GM12865 (cell line): ENCODE measurements around the gene GPR62.

Experiments
- DNase-seq: peaks from one replicate; pipeline ENCODE4 v3.0.0; 2010; ENCODE audit warnings: low read depth
- H3K4me3 ChIP-seq: 2 replicates; pipeline ENCODE4 v1.5.1; 2011; ENCODE audit warnings: mild to moderate bottlenecking, low read depth, low read length, control low read depth
- CTCF ChIP-seq: IDR thresholded peaks from 2 replicates; pipeline ENCODE4 v1.5.1; 2011; ENCODE audit warnings: low read length, control low read depth, low read depth, inconsistent platforms; ENCODE audit not compliant: insufficient read depth; ENCODE audit errors: missing control alignments

The GPR62 gene

GRCh38 chr3:51958603-51959521 is 3.7 kb downstream of the GPR62 start:
- no peak for TF ChIP-seq CTCF
- H3K4me3 ChIP-seq, result no peak overlapping the region
- no peak for DNase-seq

GRCh38 chr3:51959651-51960050 is 4.5 kb downstream of the GPR62 start:
- no peak for DNase-seq
- TF ChIP-seq CTCF, result no peak

GRCh38 chr3:51960386-51960785 is 5.2 kb downstream of the GPR62 start:
- H3K4me3 ChIP-seq, result no peak overlapping the region
- no peak for DNase-seq
- TF ChIP-seq CTCF, result no peak

More at GRCh38 chr3:51959651-51960050, 4.5 kb downstream of the GPR62 start:
- H3K4me3 ChIP-seq, result no peak overlapping the region

DNA sequence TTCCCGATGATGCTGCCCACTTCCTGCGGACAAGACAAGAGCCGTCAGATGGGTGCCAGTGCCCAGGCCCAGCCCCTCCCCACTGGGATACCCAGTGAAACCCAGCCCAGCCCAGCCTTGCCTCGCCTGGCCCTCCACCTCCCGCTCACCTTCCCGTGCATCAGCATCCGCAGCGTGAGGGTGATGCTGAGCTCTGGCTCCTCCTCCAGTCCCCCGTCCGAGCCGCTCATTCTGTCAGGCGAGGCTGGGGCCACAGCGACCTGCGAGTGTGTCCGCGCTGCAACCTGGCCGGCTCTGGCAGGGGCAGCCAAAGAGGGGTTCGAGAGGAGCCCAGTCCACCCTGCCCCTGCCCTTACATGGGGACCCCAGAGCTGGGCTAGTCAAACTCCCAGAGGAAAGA is 5.8 kb downstream of the GPR62 start:
- TF ChIP-seq CTCF, result no peak
- no peak for DNase-seq
- no peak overlapping the region for H3K4me3 ChIP-seq

- no peak overlapping the region for H3K4me3 ChIP-seq
- no peak for DNase-seq
- TF ChIP-seq CTCF, result no peak
Measured at GRCh38 chr3:51961602-51962569, 6.7 kb downstream of the GPR62 start.

- TF ChIP-seq CTCF, result no peak
- H3K4me3 ChIP-seq, result no peak overlapping the region
- DNase-seq, result no peak
Measured at GRCh38 chr3:51962854-51963530, 7.8 kb downstream of the GPR62 start.
